ENCODE measurements around the gene CTAGE1. TPM values are rescaled to one million over a fixed set of nuclear protein-coding genes. Genes with fewer than 3 reads are reported as not detected.

The CTAGE1 gene
- total and polyA plus RNA-seq, 2 donors (not counting 3 experiments of a cell fraction or from before 2014, with no cell fraction given), result not detected

GRCh38 chr18:22434973-22435608 is 17.4 kb upstream of the CTAGE1 start:
- H4K20me1 ChIP-seq (replicated peaks; ENCODE audit: control insufficient read depth, extremely low read depth, insufficient read depth, low read length), result no peaks in the 10 kb centered on the region
- peak overlapping the region; percentile 36 for H2AFZ ChIP-seq (ENCODE audit: low read depth, low read length)
- no peak overlapping the region for H3K4me2 ChIP-seq (ENCODE audit: insufficient read depth, low read length)
- FAIRE-seq (peak; percentile 37), DNase-seq (ENCODE audit: low read depth, low spot score) (peak; percentile 53)
- no peaks in the 10 kb centered on the region for H3K36me3 ChIP-seq (ENCODE audit: control insufficient read depth in 2 of 2, extremely low read depth in 1 of 2, insufficient read depth in 2 of 2, low read length in 2 of 2)
- H3K9me1 ChIP-seq (replicated peaks; ENCODE audit: control insufficient read depth, extremely low read depth, insufficient read depth, low read length), result no peaks in the 10 kb centered on the region
- H3K4me3 ChIP-seq (replicated peaks in 1 of 3; ENCODE audit: insufficient read depth in 1 of 3, low read depth in 1 of 3, low read length in 3 of 3), result no peak overlapping the region
- no peaks in the 10 kb centered on the region for H3K27me3 ChIP-seq (ENCODE audit: control insufficient read depth in 2 of 2, insufficient read depth in 2 of 2, low read length in 2 of 2)
- TF ChIP-seq FOS (IDR thresholded peaks at IDR 0.05; ENCODE audit: borderline replicate concordance, insufficient read depth, low read length) (peak; percentile 49), POLR2A (IDR thresholded peaks at IDR 0.05; ENCODE audit: low read depth, low read length) (no peak), GATA2 (IDR thresholded peaks at IDR 0.05; ENCODE audit: insufficient read depth, insufficient read length, low read depth, low read length) (no peak), JUN (IDR thresholded peaks at IDR 0.05; ENCODE audit: borderline replicate concordance, insufficient read depth, insufficient read length, low read depth) (peak; percentile 11), MAX (IDR thresholded peaks at IDR 0.05; ENCODE audit: insufficient read depth, insufficient read length) (no peak), CTCF (IDR thresholded peaks at IDR 0.05; ENCODE audit: extremely low read depth in 1 of 2, insufficient read depth in 1 of 2, low read depth in 1 of 2, low read length in 2 of 2) (no peak), EZH2 (IDR thresholded peaks at IDR 0.05; ENCODE audit: borderline replicate concordance, low read depth, low read length, severe bottlenecking) (no peak), MYC (IDR thresholded peaks at IDR 0.05; ENCODE audit: low read depth, low read length) (no peak), POLR2AphosphoS5 (IDR thresholded peaks at IDR 0.05; ENCODE audit: insufficient read depth, low read depth, low read length) (no peak)
- ChIA-PET POLR2A (no interaction called here), CTCF (no interaction called here)
- intact Hi-C loops (cut with micrococcal nuclease) (loop anchor here (5.0 kb wide), 1 partner anchor 38 kb away; no protein-coding TSS in a partner anchor), dilution Hi-C loops (cut with MboI; ENCODE audit: extremely low pct_ligation_motif_present, low sequenced_read_pairs) (loop anchor here (25.0 kb wide), 1 partner anchor 248 kb away; no protein-coding TSS in a partner anchor)
- no TSS peak for BruUV-seq (replicated peaks)
- no peaks in the 10 kb centered on the region for H3K9me3 ChIP-seq (replicated peaks; ENCODE audit: control insufficient read depth, insufficient read depth, low read length)
- H3K4me1 ChIP-seq (ENCODE audit: control insufficient read depth, extremely low read depth, insufficient read depth, low read length), result peaks cover 25% of the 10 kb centered on the region
- H3K79me2 ChIP-seq (ENCODE audit: control insufficient read depth, insufficient read depth, low read length), result no peaks in the 10 kb centered on the region
- no peak overlapping the region for H3K27ac ChIP-seq (ENCODE audit: insufficient read depth, low read depth, low read length)
- H3K9ac ChIP-seq (replicated peaks; ENCODE audit: extremely low read depth, insufficient read depth, low read length), result no peak overlapping the region

All from endothelial cell of umbilical vein (primary cell).